ENCODE results near the gene CRABP1.

DNA sequence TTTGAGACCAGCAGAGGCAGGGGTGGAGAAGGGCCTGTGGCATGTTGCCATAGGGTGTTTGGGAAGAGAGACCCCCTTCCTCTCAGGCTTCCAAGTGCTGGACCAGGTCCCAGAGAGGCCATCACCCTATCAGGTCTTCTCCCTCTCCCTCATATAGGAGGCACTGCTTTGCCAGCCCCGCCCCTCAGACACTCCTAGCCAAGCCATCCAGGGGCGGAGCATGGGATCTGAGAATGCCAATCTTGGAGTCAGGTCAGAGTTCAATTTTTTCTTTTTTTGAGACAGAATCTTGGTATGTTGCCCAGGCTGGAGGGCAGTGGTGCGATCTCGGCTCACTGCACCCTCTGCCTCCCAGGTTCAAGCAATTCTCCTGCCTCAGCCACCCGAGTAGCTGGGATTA, 32.7 kb downstream of the CRABP1 start:
- TF ChIP-seq, protein P1, sequence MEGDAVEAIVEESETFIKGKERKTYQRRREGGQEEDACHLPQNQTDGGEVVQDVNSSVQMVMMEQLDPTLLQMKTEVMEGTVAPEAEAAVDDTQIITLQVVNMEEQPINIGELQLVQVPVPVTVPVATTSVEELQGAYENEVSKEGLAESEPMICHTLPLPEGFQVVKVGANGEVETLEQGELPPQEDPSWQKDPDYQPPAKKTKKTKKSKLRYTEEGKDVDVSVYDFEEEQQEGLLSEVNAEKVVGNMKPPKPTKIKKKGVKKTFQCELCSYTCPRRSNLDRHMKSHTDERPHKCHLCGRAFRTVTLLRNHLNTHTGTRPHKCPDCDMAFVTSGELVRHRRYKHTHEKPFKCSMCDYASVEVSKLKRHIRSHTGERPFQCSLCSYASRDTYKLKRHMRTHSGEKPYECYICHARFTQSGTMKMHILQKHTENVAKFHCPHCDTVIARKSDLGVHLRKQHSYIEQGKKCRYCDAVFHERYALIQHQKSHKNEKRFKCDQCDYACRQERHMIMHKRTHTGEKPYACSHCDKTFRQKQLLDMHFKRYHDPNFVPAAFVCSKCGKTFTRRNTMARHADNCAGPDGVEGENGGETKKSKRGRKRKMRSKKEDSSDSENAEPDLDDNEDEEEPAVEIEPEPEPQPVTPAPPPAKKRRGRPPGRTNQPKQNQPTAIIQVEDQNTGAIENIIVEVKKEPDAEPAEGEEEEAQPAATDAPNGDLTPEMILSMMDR (IDR thresholded peaks at IDR 0.05), result no peak
- TF ChIP-seq POLR2A (IDR thresholded peaks at IDR 0.05), result no peak
